ENCODE results near the gene MNAT1. TPM values are rescaled to one million over a fixed set of nuclear protein-coding genes. Genes with fewer than 3 reads are reported as not detected.
"Not testable (repeated sequence)": the region's sequence is repeated elsewhere in the genome, so short reads cannot be mapped to it uniquely, and the experiment has no call there.

Gene MNAT1
- total and polyA plus RNA-seq, 8 donors: 21.6 to 39.0 (median 34.8) TPM

DNA sequence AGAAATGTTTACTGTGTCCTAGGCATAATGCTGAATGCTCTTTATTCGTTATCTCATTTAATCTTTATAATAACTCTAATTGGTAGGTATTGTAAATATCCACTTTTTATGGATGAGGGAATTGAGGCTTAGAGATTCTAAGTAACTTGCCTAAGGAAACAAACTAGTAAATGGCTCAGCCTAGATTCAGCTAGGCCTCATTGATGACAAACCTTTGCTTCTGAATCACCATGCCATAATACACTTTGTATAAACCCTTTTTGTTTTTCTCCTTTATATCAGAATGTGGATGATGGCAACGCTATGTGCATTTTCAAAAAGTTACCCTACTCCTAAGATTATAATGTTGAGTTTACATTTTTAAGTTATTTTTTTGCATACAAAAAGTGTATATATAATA lies 34.0 kb downstream of the MNAT1 start:
- no peaks in the 10 kb centered on the region for H3K36me3 ChIP-seq
- H3K9me3 ChIP-seq: no peaks in the 10 kb centered on the region
- intact Hi-C loops (cut with DNase I): no loop called here
- no peak for TF ChIP-seq CTCF (IDR thresholded peaks at IDR 0.05)
- H3K27ac ChIP-seq: no peak overlapping the region
- no peak overlapping the region for H3K4me3 ChIP-seq
- ATAC-seq (no peak), DNase-seq (no peak)
- no peaks in the 10 kb centered on the region for H3K27me3 ChIP-seq
- no peaks in the 10 kb centered on the region for H3K4me1 ChIP-seq

- TF ChIP-seq CTCF (IDR thresholded peaks at IDR 0.05): no peak
- intact Hi-C loops (cut with DNase I): no loop called here
These were observed 36.6 kb downstream of the MNAT1 start for GRCh38 chr14:60771117-60771516.

GRCh38 chr14:60773558-60773957 lies 39.0 kb downstream of the MNAT1 start:
- TF ChIP-seq CTCF (IDR thresholded peaks at IDR 0.05): no peak
- DNase-seq (no peak), ATAC-seq (no peak)
- intact Hi-C loops (cut with DNase I): no loop called here
- no peaks in the 10 kb centered on the region for H3K36me3 ChIP-seq
- H3K27me3 ChIP-seq: no peaks in the 10 kb centered on the region
- H3K4me3 ChIP-seq: no peak overlapping the region
- no peaks in the 10 kb centered on the region for H3K4me1 ChIP-seq
- H3K9me3 ChIP-seq: no peaks in the 10 kb centered on the region
- H3K27ac ChIP-seq: no peak overlapping the region

More at GRCh38 chr14:60771117-60771516, 36.6 kb downstream of the MNAT1 start:
- Histone ChIP-seq H3K4me3 (no peak overlapping the region), H3K4me1 (no peaks in the 10 kb centered on the region), H3K27ac (no peak overlapping the region), H3K36me3 (no peaks in the 10 kb centered on the region), H3K9me3 (no peaks in the 10 kb centered on the region), H3K27me3 (no peaks in the 10 kb centered on the region)
- no peak for DNase-seq
- no peak for ATAC-seq

GRCh38 chr14:60775296-60775695 lies 40.7 kb downstream of the MNAT1 start:
- Histone ChIP-seq H3K27me3 (no peaks in the 10 kb centered on the region), H3K9me3 (no peaks in the 10 kb centered on the region), H3K4me1 (no peaks in the 10 kb centered on the region), H3K36me3 (no peaks in the 10 kb centered on the region), H3K4me3 (no peak overlapping the region), H3K27ac (no peak overlapping the region)
- DNase-seq (no peak), ATAC-seq (no peak)
- intact Hi-C loops (cut with DNase I): no loop called here
- TF ChIP-seq CTCF (IDR thresholded peaks at IDR 0.05): no peak

DNA sequence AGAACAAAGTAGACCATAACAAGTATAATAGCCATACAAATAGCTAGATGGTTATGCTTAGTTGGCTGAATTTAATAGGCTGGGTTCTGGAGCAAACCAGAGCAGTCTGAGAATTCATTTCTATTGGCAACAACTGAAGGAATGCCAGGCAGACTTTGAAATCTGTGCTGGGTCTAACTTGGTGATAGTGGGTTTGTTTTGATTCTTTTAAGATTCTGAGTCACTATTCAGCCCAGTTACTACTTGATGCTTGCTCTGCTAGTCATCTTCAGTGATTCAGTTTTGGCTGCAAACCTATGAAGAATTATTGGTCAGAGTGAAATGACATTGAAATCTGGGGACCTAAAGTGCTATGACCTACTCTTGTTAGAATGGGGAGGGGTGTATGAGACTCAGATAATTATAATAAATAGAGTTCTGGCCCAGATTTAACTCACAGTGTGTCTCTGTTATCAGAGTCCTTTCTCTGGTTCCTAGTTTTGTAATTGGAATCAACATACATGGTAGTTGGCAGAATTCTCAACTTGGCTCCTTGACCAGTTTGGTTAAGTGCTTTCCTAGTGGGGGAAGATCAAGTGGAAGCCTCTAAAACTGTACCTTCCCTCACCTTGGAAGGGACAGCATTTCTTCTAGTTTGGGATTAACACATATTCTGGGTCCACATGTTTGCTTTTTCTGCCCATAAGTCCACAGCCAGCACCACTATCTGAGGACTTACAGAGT lies 43.5 kb downstream of the MNAT1 start:
- TF ChIP-seq CTCF (IDR thresholded peaks at IDR 0.05): no peak
- Histone ChIP-seq H3K27ac (no peak overlapping the region), H3K9me3 (no peaks in the 10 kb centered on the region), H3K27me3 (no peaks in the 10 kb centered on the region), H3K36me3 (no peaks in the 10 kb centered on the region), H3K4me3 (no peak overlapping the region), H3K4me1 (no peaks in the 10 kb centered on the region)
- DNase-seq (no peak), ATAC-seq (no peak)
- intact Hi-C loops (cut with DNase I): no loop called here

DNA sequence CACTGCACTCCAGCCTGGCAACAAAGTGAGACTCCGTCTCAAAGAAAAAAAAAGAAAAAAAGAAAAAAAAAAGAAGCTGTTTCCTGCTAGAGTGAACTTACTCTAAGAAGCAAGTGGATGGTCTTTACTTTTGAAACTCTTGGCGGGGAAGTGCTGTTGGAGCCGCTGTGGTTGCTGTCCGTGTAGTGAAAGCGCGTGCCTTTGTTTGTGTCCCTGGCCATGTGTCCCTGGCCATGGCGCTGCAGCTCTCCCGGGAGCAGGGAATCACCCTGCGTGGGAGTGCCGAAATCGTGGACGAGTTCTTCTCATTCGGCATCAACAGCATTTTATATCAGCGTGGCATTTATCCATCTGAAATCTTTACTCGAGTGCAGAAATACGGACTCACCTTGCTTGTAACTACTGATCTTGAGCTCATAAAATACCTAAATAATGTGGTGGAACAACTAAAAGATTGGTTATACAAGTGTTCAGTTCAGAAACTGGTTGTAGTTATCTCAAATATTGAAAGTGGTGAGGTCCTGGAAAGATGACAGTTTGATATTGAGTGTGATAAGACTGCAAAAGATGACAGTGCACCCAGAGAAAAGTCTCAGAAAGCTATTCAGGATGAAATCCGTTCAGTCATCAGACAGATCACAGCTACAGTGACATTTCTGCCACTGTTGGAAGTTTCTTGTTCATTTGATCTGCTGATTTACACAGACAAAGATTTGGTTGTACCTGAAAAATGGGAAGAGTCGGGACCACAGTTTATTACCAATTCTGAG lies 45.4 kb downstream of the MNAT1 start:
- ATAC-seq, H3K27me3 ChIP-seq: not testable (repeated sequence)

DNA sequence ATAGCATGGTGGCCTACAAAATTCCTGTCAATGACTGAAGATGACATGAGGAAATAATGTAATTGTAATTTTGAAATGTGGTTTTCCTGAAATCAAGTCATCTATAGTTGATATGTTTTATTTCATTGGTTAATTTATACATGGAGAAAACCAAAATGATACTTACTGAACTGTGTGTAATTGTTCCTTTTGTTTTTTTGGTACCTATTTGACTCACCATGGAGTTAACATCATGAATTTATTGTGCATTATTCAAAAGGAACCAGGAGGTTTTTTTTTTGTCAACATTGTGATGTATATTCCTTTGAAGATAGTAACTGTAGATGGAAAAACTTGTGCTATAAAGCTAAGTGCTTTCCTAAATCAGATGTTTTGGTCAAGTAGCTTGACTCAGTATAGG lies 46.0 kb downstream of the MNAT1 start:
- H3K4me1 ChIP-seq; intact Hi-C loops (cut with DNase I); H3K36me3 ChIP-seq; DNase-seq; H3K27me3 ChIP-seq; H3K9me3 ChIP-seq; H3K4me3 ChIP-seq; H3K27ac ChIP-seq; ATAC-seq: not testable (repeated sequence)

More for the DNA sequence above, 45.4 kb downstream of the MNAT1 start:
- DNase-seq; H3K9me3 ChIP-seq; H3K36me3 ChIP-seq; intact Hi-C loops (cut with DNase I); H3K4me1 ChIP-seq; H3K27ac ChIP-seq; H3K4me3 ChIP-seq: not testable (repeated sequence)
